KMS-11 (cell line): ENCODE measurements around the gene ATP5PB.

Experiments
- H2AFZ ChIP-seq: fragments of 200-600 bp; sonication (generic); 2 replicates; pipeline ENCODE4 v1.6.1; 2016; ENCODE audit warnings: antibody characterized with exemption, mixed run types, low read depth
- H3K27ac ChIP-seq: fragments of 200-600 bp; sonication (generic); 2 replicates; pipeline ENCODE4 v1.6.1; 2016; ENCODE audit warnings: mild to moderate bottlenecking, mixed run types
- H3K27me3 ChIP-seq: fragments of 200-600 bp; sonication (generic); 2 replicates; pipeline ENCODE4 v1.6.1; 2017; ENCODE audit warnings: mild to moderate bottlenecking, low read depth, mixed run types, moderate library complexity; ENCODE audit not compliant: insufficient read depth
- H3K36me3 ChIP-seq: fragments of 200-600 bp; sonication (generic); 2 replicates; pipeline ENCODE4 v1.6.1; 2017; ENCODE audit warnings: mild to moderate bottlenecking, mixed run types; ENCODE audit not compliant: insufficient read depth
- H3K4me1 ChIP-seq: fragments of 200-600 bp; sonication (generic); 2 replicates; pipeline ENCODE4 v1.6.1; 2016; ENCODE audit warnings: mild to moderate bottlenecking, low read depth, mixed run types; ENCODE audit not compliant: poor library complexity, severe bottlenecking
- H3K4me2 ChIP-seq: fragments of 200-600 bp; sonication (generic); 2 replicates; pipeline ENCODE4 v1.7.0; 2016; ENCODE audit warnings: mild to moderate bottlenecking, mixed run types
- H3K4me3 ChIP-seq: fragments of 200-600 bp; sonication (generic); IDR thresholded peaks from 2 replicates; pipeline ENCODE4 v1.6.1; 2017; ENCODE audit warnings: low read depth, low read length, mixed read lengths; ENCODE audit not compliant: insufficient read depth
- H3K79me2 ChIP-seq: fragments of 200-600 bp; sonication (generic); 2 replicates; pipeline ENCODE4 v1.6.1; 2016; ENCODE audit warnings: low read depth, mixed run types; ENCODE audit not compliant: insufficient read depth
- H3K9ac ChIP-seq: fragments of 200-600 bp; sonication (generic); 2 replicates; pipeline ENCODE4 v1.6.1; 2016; ENCODE audit warnings: mild to moderate bottlenecking, mixed run types
- H4K20me1 ChIP-seq: fragments of 200-600 bp; sonication (generic); 2 replicates; pipeline ENCODE4 v1.6.1; 2016; ENCODE audit warnings: mild to moderate bottlenecking, mixed run types; ENCODE audit not compliant: insufficient read depth
- CTCF ChIP-seq: fragments of 200-600 bp; sonication (generic); conservative IDR thresholded peaks from 2 replicates; pipeline ENCODE4 v1.6.1; 2017; ENCODE audit warnings: low read depth, mild to moderate bottlenecking, antibody characterized with exemption, low read length, moderate library complexity, mixed read lengths

Gene ATP5PB

DNA sequence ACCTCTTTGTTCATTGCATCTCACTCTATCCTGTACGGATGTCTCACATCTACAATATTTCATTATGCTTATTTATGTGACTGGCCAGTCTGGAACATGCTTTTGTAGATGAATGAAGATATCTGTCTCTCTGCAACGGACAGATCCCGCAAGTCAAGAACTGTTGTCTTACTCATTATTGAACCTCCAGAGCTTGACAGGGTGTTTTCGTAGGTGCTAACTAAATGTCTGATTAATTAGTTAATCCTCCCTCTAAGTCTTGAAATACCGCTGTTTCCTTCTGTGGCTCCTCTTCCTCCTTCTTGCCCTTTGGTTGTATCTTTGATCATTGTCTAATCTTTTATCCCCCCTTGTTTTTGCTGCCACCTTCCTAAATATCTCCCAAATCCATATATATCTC, 21.3 kb downstream of the ATP5PB start:
- Histone ChIP-seq H3K4me1 (peaks cover 3% of the 10 kb centered on the region), H3K4me2 (no peak overlapping the region), H3K27ac (no peak overlapping the region), H3K4me3 (no peak overlapping the region), H3K36me3 (no peaks in the 10 kb centered on the region), H4K20me1 (no peaks in the 10 kb centered on the region), H3K27me3 (peaks cover 1% of the 10 kb centered on the region; the same call in 1 of the 2 replicates), H3K79me2 (no peaks in the 10 kb centered on the region), H3K9ac (no peak overlapping the region), H2AFZ (no peak overlapping the region)
- no peak for TF ChIP-seq CTCF

- no peaks in the 10 kb centered on the region for H3K79me2 ChIP-seq
- H3K4me2 ChIP-seq: no peak overlapping the region
- H3K36me3 ChIP-seq: no peaks in the 10 kb centered on the region
- peaks cover 6% of the 10 kb centered on the region; the same call in 1 of the 2 replicates for H3K27me3 ChIP-seq
- TF ChIP-seq CTCF: no peak
- H3K4me1 ChIP-seq: peaks cover 7% of the 10 kb centered on the region
- H2AFZ ChIP-seq: no peak overlapping the region
- no peaks in the 10 kb centered on the region for H4K20me1 ChIP-seq
- H3K27ac ChIP-seq: no peak overlapping the region
- H3K9ac ChIP-seq: no peak overlapping the region
- no peak overlapping the region for H3K4me3 ChIP-seq
Measured at GRCh38 chr1:111471012-111471411, 21.7 kb downstream of the ATP5PB start.

- no peak overlapping the region for H3K27ac ChIP-seq
- no peaks in the 10 kb centered on the region for H3K36me3 ChIP-seq
- no peaks in the 10 kb centered on the region for H4K20me1 ChIP-seq
- H2AFZ ChIP-seq: no peak overlapping the region
- H3K27me3 ChIP-seq: peaks cover 9% of the 10 kb centered on the region; the same call in 1 of the 2 replicates
- H3K4me2 ChIP-seq: no peak overlapping the region
- no peak overlapping the region for H3K4me3 ChIP-seq
- H3K9ac ChIP-seq: no peak overlapping the region
- no peaks in the 10 kb centered on the region for H3K79me2 ChIP-seq
- peaks cover 12% of the 10 kb centered on the region for H3K4me1 ChIP-seq
- no peak for TF ChIP-seq CTCF
Measured at GRCh38 chr1:111471538-111471937, 22.3 kb downstream of the ATP5PB start.

- H3K4me1 ChIP-seq: peaks cover 26% of the 10 kb centered on the region
- H4K20me1 ChIP-seq: no peaks in the 10 kb centered on the region
- no peak for TF ChIP-seq CTCF
- H3K9ac ChIP-seq: no peak overlapping the region
- no peaks in the 10 kb centered on the region for H3K79me2 ChIP-seq
- peaks cover 22% of the 10 kb centered on the region; the same call in 1 of the 2 replicates for H3K27me3 ChIP-seq
- no peak overlapping the region for H3K4me3 ChIP-seq
- H3K27ac ChIP-seq: no peak overlapping the region
- H3K36me3 ChIP-seq: no peaks in the 10 kb centered on the region
- no peak overlapping the region for H2AFZ ChIP-seq
- H3K4me2 ChIP-seq: no peak overlapping the region
Measured at GRCh38 chr1:111474106-111474505, 24.8 kb downstream of the ATP5PB start.
